RKO (cell line): ENCODE measurements around the gene OSTM1.

Source experiments
- DNase-seq: peaks from one replicate; pipeline ENCODE4 v3.0.0-alpha.2; 2016; ENCODE audit warnings: low spot score

Gene OSTM1, protein sequence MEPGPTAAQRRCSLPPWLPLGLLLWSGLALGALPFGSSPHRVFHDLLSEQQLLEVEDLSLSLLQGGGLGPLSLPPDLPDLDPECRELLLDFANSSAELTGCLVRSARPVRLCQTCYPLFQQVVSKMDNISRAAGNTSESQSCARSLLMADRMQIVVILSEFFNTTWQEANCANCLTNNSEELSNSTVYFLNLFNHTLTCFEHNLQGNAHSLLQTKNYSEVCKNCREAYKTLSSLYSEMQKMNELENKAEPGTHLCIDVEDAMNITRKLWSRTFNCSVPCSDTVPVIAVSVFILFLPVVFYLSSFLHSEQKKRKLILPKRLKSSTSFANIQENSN

DNA sequence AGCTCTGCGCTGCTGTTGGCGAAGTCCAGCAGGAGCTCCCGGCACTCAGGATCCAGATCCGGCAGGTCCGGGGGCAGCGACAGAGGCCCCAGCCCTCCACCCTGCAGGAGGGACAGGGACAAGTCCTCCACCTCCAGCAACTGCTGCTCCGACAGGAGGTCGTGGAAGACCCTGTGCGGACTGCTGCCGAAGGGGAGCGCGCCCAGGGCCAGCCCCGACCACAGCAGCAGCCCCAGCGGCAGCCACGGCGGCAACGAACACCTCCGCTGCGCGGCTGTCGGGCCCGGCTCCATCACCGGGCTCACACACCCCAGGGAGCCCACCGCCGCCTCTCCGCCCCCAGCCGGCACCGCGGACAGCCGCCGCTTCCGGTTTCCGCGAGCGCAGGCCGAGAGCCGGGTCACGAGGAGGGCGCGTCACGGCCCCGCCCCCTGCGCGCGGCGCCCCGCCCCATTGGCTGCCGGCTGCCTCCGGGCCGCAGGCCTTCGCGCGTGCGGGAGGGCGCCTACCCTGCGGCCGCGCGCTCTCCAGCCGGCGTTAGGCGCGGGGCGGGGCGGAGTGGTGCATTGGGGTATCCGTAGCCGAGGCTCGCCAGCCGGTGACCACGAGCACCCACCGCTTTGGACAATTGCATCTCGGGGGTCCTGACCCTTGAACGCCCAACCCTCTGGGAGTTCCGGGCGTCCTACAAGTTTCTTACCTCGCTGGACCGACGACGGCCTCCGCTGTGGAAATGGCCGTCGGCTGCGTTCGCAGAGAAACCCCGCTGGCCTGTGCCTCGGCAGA lies at the start of gene OSTM1:
Gene OSTM1 (minus strand): TSS at position 383 of the 786 bp plus-strand sequence. CDS start 90 bp downstream, at position 293.
- peak; percentile 90 for DNase-seq

DNA sequence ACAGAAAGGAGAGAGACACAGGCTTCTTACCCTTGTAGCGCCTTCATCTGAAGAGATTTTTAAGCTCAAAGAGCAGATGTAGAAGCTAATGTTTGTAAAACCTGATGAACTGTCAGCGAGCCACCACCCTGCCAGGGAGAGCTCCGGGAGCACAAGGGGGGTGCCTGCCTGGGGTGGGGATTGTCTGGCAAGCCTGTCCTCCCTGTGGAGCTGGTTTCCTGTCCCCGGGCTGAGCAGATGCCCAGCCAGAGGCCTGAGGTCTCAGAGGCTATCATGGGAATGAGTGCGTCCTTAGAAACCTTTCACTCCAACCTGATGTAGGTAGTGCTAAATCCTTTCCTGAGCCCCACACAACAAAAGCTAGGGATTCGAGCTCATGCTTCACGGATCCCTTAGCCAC lies 49.4 kb upstream of the OSTM1 start:
- no peak for DNase-seq

DNA sequence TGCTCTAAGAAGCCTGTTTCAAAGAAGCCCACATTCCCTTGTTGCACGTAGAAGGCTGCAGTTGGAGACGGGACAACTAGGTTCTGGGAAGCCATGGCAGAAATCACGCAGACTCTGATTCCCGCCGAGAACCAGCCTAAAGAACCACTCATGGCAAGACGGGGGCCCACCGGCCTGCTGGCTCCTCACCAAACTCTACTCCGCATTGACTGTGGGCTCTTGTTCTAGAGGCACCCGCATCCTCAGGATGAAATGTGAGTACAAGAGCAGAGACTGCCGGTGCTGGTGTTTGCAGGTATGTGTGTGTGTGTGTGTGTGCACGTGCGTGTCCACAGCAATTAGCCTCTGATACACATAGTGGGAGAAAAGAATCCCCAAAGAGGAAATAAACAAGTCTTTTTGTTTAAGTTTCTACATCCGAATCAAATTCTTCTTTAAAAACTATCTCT lies 49.0 kb upstream of the OSTM1 start:
- no peak for DNase-seq

DNA sequence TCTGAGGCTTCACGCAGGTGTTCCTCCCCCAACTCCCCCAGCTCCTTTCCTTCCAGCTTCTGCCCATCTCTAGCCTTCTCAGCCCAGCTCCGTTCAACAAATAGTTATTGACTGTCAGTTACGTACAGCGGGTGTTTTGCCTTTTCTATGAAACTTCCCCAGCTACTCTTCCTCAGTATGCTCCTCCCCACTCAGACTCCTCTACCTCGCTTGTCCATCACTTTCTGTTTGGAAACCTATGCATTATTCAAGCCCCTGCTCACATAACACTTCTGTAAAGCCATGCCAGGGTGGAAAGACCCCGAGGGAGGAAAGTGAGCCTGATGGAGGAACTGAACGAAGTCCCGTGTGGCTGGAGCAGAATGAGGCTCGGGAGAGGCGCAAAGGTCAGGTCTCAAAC lies 47.1 kb upstream of the OSTM1 start:
- DNase-seq = no peak

DNA sequence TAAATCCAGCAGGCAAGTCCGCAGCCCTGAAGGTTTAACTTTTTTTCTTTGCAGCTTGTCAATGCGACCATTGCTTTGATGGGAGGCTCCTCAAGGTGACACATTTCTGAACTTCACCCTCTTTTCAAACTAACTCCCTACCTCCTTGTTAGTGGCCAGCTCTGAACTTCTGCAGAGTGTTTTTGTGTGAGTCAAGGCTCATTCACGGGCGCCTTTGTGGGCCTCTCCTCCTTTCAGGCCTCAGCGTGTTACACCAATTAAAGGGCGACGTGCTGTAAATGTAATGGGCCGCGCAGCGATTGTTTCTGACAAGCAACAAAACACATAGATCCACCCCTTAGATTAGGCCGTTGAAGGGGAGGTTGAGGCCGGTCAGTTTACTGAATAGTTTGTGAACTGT lies 45.8 kb upstream of the OSTM1 start:
- no peak for DNase-seq

DNA sequence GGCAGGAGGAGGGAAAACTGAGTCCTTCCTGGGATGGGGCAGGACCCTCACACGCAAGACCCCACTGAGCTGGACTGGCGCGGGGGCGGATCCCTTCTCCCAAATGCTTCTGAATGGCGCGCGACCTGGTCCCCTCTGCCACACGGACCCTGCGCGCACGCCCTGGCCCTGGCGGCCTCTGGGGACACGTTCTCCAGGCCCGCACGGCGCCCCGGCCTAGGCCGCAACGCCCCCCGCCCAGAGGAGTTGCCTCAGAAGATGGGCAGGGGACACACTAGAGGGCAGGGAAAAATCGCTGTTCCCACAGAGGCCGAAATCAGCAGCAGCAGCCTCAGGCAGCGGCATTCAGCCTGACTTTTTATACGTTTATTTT lies 45.2 kb upstream of the OSTM1 start:
- no peak for DNase-seq

DNA sequence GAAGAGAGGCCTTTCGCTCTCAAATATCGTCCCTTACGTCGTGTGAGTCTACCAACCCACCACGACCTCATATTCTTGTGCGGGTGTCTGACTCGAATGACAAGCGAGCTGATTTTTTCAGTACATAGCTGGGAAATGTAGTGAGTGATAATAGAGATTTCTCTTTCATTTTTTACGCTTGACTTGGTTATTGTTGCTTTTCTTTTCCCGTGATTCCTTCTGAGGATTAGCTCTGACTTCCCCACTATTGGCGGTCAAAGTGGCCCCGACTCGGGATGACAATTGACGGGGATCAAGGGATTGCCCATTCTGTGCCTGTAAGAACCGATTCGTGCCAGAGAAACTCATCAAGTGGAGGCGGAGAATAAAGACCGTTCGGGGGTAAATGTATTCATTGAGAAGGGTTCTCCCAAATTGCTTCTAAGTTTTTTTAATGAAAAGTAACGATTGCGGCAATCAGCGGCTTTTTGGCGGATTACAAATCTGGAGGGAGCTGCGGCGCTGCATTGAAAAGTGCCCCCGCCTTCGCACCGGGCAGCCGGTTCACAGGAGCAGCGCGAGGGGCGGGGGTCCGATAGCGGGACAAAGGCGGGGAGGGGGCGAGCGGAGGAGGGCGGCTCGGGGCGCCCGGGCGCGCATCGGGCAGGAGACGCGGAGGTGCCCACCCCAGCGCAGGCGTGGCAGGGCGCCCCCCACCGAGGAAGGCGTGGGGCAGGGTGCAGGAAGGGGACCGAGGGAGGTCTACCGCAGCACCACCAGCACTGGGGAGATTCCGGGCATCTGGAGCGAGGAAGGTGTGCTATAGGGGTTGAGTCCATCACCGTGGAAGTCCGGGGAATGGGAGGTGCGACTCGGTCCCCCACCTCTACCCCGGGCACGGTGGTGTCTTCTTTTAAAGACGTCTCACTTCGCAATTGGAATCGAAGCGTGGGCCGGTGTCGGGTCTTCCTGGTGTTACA lies 44.5 kb upstream of the OSTM1 start:
- no peak for DNase-seq

DNA sequence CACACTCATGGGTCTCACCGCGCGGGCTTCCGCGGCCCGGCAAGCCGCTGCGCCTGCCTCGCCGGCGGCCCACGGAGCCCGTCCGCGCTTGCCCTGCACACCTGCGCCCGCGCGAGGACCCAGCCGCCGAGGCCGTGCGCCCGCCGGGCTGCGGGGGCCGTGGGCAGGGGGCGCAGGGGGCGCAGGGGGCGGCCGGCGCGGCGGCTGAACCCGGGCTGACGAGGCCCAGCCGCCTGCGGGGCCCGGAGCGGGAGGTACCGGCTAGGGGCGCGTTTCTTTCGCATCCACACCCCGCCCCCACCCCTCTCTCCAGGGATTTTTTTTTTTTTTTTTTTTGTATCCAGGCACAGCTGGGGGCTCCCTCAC lies 43.8 kb upstream of the OSTM1 start:
- no peak for DNase-seq

DNA sequence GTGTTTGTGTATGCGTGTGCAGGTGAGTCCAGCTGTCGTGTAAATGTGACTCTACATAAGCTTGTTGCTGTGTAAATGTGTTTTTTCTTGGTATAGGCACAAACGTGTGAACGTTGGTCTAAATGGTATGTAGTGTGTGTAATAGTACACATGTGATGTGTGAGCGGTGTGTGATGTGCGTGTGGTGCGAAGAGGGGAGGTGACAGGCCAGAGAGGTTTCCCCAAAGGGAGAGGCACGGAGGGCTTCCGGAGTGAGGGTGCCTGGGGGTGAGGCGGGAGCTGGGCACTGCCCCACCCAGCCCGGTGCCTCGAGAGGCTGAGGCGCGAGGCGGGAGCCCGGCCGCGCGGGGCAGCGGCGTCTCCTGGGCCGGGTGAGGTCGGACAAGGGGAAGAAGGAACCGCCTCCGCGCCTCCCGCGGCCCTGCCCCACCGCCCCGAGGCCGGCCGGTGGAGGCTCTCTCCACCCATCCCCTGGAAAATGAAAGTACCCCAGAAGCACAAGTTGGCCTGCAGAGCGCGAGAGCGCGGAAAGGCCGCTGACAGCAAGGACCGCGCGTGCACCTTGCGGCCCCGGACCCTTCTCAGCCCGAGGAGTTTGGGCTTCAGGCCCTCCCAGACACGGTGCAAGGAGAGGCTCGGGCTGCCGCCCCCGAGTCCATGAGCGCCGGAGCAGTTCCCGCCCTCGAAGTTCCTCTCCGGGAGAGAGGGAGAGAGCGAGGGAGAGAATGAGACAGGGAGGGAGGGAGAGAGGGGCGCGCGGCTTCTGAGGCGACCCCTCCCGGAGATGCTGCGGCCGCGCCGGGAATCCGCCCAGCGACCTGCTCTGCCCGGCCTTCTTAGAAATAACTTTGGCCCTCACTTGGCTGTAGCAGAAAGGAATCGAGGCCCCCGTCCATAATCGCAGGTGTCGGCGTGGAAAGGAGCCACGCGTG lies 43.2 kb upstream of the OSTM1 start:
- DNase-seq = no peak

DNA sequence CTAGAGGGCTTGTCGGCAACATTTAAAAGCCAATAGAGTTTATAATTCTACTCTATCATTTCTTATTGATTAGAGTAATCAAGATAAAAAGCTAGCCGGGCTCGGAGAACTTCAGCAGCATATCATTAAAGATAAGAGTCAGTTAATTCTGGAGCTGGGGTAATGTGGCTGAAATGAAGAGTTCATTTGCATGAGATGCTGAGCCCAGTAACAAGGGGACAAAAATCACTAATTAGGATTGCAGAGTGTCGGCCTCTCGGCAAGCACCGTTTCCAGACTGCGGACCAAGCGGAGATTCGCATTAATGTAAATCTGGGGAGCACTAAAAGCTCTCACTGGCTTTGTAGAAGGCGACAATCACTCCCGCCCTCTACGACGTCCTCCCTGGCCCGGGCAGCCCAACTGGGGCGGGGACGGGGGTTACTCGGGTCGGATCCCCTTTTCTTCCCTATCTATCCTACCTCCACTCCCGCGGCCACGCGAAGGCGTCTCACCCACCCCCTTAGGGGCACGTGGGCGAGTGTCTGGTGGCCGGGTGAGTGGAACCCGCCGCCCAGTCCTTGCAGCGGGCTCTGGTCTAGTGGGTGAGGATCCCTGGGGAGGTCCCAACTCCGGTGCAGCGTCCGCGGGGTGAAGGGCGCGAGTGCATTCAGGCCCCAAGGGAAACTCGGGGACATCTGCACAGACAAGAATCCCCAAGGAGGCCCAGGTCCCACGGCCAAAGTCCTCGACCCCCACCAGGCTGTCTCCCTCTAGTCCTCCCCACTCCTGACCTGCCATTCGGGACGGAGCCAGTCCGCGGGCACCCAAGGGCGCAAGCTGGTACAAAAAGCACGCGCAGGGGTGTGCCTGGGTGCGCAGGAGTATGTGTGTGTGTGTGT lies 42.2 kb upstream of the OSTM1 start:
- DNase-seq = no peak

DNA sequence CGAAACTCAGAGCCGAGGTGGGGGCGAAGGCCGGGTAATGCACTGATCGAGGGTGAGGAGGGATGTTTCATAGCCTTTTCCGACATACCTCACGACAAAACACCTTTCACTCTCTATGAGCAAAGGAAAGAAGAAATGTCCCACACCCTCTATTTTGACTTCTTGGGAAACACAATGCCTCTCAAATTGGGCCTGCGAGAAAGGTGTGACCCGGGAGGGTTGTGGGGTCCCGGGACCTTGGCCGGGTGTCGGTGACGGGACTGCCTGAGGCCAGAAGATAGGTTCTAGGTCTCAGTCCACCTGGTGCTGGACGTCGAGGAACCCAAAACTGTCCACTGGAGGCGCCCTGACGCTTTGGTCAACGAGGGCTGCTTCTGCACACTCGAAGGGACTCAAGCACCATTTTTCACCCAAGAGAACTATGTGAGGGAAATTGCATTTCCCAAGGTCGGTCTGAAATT lies 41.1 kb upstream of the OSTM1 start:
- peak; percentile 23 for DNase-seq

DNA sequence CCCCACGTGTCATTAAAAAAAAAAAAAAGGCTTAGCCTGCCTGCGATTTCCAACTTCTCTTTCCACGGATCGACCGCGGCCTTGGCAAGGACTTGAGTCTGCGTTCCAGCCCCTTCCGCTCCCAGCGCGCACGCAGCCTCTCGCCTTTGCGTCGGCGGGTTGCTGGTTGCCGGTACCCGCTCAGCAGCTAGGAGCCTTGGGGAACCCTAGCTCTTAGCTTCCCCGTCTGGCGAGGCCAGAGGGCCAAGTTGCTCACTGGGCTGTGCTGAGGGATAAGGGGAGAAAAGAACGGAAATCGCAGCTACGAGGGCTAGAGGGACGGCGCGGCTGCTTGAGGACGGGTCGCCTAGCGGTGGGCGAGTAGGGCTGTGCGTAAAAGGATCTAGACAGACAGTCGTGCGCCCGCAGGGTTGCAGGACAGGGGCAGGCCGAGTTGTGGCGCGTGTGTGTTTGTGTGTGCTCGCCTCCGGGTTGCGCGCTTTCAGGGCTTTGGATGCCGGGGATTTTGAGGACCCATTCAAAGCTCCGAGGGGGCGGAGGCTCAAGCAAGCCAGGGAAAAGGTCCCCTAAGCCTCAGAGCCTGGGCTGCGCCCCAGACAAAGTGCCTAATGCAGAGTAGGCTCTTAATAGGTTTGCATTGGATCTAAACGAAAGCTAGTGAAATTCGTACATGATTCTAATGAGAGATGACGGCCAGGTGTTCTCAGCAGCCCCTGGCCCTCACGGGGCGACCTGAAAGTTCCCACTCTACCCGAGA lies 40.5 kb upstream of the OSTM1 start:
- DNase-seq = no peak

DNA sequence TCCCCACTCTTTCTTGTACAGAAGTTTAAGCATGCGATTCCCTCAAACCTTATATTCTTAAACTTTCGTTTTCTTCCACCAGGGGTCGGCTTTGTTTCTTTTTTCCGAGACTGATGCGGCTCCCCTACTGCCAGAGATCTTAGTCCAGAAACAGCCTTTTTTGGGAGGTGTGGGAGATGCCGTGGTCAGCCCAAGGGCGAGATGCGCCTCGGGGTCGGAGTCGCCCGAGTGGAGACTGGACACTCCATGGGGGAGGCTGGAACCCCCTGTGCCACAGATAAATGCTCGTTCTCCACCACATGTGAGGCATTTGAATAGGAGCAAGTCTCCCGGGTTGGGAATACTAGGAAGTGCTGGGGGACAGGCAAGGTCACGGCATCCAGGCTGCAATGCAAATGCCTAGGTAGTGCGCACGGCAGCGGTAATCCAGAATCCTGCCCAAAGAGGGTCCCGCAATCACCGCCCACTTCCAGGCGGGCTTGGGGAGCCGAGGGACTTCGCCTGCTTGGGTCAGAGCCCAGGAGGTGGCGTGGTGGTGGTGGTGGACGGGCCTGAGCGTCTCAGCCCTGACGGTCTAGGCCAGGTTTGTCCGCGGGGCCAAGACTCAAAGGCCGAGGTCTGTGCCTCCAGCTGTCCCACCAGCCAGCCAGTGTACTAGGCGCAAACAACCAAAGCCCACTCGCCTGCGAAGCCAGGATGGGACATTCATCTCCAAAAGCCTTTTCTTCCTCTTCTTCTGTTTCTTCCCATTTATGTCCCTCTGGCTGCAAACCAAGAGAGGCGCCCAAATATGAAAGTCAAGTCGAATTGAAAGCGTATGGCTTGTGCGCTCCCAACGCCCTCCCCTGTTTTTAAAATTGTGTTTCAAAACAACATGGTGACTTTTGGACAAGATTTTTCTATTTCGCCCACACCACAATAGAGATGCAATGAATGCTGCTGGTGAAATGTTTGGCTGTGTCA lies 39.3 kb upstream of the OSTM1 start:
- DNase-seq = peak; percentile 66

DNA sequence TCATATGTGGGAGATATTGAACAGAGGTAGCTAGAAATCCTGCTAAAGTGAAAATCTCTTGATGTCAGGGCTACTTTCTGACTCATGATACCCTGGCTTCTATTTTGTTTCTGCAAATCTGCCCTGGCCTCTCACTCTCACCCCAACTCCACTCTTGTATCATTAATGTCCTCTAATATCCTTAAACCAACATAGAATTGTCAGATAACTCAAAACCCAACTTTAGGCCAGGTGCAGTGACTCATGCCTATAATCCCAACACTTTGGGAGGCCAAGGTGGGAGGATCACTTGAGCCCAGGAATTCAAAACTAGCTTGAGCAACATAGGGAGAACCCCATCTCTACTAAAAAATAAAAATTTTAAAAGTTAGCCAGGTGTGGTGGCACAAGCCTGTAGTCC lies 33.8 kb upstream of the OSTM1 start:
- no peak for DNase-seq

DNA sequence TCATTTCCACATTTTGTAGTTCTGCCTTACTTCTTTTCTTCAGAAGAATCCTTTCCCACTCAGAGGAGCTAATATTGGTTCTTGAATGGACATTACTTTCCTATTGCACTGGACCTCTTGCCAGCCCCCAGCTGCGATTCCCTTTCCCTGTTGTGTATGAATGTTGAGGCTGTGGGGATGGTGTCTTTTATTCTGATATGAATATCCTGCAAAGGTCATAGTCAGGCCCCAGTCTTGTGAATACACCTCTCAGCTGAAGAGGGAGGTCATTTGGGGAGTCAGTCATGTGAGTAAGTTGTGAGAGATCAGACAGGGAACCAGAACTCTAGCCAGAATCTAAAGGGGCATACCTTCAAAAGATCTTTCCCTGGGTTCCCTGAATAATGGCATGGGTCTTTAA lies 32.6 kb upstream of the OSTM1 start:
- no peak for DNase-seq

DNA sequence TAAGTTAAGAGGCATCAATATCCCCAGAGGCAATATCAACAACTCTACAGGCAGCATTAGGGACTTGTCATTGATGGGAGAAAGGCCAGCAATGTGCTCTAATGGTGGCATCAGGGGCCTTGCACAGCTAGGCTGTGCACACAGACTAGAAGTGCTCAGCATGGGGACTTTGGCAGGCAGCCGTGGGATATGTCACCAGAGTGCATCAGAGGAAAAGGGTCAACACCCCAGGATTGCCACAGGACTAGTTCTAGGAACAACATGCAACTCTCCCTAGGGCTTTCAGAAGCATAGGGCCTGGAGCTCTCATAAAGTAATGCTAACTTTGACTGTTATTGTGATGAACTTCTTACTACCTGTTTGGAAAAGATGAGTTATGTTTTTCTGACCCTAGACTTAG lies 32.2 kb upstream of the OSTM1 start:
- no peak for DNase-seq

DNA sequence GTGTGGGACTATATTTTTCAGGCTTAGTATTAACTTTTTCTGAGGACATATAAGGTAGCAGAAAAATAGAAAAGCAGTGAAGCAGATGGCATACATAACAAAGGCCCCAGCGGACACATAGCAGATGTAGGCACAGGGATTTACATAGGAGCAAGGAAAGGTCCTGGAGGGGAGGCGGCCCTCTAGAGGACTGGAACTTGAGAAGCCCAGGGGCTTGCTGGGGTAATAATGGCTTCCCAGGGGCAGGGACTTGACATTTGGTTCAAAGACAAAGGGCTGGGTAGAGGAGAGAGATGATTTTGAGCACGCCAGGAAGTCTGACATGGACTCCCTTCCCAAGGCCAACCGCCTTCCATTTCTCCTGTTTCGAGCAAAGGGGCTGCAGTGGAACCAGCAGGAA lies 31.7 kb upstream of the OSTM1 start:
- DNase-seq = no peak

DNA sequence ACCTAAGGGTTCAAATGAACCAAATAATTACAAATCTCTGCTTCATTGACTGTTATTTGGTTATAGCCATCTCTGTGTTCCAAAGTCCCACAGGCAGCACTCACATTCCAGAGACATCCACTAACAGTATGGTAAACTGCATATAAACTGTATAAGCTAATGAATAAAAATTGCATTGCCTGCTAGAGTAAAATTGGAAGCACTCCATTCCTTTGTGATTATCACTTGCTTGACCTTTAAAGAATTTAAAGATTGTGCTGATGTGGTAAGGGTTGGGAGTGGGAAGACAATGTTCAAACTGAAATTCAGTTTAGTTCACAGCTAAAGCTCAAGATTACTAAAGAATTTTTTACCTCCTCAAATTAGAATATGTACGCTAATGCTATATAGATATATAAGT lies 31.0 kb upstream of the OSTM1 start:
- no peak for DNase-seq
